Glomerular visceral epithelial cell (primary cell): ENCODE measurements around the gene MED26.

ENCODE experiments used
- DNase-seq: peaks from one replicate; pipeline ENCODE4 v3.0.0-alpha.2; 2016; ENCODE audit errors: extremely low spot score

Gene MED26

DNA sequence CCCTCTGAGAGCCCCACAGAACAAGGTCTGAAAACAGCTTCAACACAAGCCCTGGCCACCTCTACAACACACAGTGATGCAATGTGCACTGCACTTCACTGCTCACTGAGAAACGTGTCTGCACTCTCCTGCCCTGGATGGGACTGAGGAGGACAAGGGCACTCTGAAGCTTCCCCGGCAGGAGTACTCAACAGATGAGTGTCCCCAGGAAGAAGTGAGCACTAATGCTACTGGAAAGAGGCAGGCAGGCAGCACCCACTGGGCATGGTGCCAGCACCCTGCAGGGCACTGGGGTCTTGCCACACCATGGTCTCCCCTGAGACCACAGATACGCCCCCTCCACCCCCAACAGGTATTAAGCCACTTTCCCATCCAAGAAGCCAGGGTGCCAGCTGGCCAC is 38.1 kb downstream of the MED26 start:
- DNase-seq = no peak

DNA sequence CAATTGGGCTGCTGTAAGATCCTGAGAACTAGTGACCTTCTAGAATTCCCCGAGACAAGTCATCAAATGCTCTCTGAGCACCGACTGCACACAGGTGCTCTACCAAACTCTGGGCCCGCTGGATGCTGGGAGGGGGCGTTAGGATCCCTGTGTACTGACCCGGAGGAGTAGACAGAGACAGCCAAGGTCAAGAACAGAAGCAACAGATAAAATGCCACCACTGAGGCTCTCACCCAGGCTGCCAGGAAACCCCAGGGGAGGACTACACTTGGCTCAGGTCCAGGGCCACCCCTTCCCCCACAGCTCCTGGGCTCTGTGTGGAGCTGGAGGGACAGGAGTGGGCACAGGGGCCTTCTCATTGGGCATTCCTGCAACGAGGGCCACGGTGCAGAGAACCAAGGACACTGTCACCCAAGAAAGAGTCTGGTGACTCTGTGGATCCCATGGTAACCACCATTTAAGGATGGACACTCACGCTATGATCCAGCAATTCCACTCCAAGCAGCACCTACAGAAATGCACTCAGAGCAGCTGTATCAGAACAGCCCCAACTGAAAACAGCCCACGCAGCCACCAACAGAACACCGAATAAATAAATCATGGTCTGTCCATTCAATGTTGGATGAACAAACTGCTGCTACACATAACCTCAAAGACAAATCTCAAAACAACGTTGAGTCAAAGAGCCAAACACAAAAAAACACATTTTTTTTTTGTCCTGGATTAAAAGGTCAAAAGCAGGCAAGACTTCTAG is 39.0 kb downstream of the MED26 start:
- DNase-seq = no peak

DNA sequence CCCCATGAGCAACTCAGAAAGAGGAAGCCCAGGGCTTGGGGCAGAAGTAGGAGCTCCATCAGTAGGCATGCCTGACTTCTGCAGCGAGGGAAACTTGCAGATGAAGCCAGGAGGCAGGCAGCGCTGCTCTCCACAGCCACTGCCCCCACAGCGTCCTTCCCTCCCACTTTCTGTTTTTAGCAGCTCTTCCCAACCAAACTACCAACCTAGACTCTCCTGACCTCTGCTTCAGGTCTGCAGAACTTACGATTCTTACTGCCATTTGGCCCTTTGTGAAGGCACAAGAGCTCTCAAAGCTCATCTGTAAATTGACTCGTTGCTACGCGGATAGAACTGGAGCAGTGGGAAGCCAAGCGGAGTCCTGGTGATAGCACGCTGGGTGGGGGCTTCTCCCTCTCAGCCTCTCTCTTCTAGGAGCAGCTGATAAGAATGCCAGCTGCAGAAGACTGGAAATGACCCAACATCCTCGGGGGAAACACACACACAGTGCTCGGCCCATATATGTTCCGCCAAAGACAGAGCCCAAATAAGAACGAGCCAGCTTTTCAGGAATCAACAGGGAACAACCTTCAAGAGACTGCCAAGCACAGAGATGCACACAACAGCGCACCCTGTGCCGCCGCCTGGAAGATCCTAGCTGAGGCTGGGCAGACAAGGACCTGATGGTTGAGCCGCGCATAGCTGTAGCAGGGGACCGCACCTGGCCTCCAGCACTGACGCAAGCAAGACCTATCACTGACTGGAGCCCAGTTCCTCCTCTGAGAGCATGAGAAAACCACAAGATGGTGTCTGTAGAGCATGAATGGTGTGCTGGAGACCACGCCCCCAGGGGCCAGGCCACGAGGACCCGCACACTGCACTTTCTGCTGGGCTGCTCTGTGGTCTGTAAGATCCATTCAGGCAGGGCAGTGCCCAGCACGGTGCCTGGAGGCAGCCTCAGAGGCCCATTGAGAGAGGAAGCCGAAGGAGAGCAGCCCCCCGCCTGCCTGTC is 39.9 kb downstream of the MED26 start:
- no peak for DNase-seq

DNA sequence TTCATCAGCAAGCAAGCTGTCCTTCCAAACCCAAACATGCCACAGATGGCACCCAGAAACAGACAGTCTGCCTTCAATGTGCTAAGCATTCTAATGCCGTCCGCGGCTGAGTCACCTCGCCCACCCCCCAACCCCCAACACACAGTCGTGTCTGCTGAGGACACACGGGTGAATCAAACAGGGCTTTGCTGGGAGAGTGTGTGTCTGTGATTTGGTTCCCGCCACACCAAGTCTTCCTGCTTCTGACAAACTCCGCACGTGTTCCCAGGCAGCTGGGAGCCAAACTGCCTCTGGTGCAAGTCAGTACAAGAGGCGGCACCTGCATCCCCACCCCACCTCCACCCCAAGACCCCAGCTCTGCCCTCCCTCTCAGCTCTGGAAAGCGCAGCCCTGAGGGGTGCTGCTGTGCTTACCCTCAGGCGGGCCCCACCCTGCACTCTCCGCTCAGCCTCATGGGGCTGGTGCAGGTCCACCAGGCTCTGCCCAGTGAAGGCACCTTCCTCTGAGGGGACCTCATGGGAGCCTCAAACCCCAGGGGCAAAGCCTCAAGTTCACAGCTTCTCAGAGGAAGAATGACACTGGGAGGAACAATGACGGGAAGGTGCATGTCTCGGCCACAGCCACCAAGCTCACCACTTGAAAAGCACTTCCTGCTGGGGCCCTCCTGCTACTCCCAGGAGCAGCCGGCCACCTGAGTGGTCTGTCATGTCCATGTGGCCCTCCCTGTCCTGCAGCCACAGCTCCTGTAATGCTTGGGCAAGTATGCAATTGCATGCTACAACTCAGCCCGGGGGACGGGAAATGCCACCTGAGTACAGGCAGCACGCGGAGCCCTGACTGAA is 40.8 kb downstream of the MED26 start:
- DNase-seq = peak; percentile 45

DNA sequence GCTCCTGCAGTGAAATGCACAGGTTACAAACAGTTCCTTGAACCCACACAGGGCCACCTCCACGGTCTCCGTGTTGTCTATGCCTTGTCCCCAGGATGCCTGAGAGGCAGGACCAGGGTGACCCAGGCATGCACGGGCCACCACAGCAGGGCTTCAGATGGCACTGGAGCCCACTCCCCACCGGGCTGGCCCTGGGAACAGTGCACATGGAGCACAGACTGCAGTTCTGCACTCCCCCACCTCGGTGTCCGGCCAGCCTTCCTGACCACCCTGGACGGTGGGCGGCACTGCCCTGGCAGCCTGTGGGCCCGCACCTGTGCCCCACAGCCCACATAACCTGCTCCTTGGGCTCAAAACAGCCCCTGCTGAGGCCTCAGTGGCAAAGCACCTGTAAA is 41.5 kb downstream of the MED26 start:
- DNase-seq = no peak

DNA sequence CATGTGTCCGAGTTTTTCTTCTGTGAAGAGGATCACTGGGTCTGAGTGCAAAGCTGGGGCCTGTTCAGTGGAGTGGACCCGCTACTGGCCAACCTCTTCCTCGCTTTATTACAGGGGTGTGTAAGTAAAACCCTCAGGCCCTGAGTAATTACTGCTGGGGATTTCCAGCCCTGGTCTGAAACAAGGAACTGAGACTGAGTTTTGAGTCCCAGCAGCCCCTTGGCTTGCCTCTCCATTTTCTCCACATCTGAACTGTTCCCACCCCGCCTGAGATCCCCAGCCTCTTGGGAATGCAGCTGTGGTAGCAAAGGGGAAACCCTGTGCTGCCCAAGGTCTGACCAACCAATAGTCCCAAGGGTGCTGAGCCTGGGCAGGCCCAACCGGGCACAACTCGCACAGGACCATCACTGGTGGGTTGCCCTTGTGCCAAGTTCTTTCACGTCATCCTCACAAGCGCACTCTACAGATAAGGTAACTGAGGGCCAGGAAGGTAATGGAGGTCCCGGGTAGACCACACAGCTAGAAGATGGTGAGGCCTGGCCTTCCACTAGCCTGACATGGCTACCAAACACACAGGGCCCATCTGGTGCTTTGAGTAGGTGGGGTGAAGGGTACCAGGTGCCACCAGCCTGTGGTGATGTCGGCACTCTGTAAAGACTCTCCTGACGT is 42.1 kb downstream of the MED26 start:
- DNase-seq = peak; percentile 68

DNA sequence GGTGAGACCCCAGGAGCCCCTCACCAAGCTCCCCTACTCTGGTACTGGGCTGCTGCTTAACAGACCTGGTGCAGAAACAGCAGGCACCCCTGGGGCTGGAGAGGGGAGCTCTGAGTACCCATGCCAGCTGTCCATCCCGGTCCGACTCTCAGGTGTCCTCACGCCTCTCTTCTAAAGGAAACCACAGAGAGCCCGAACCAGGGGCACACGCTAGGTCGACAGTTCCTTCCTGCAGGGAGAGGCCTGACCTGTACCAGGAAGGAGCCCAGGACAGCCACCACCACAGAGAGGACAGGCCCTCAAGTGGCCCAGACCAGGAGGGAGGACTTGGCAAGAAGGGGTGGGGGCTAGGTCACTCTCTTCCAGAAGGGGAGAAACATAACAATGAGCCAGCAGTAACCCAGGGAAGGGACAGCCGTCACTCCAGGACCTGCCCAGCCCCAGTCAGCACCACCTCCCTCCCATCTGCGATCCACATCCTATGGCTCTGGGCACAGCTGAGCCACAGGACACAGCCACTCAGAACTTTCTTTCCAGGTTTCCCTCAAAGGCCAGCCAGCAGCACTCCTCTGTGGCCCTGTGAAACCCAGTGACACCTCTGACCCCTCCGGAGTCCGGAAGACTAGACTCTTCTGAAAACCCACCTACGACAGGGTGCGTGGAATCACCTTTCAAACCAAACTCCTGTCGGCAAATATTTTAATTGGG is 42.8 kb downstream of the MED26 start:
- no peak for DNase-seq

DNA sequence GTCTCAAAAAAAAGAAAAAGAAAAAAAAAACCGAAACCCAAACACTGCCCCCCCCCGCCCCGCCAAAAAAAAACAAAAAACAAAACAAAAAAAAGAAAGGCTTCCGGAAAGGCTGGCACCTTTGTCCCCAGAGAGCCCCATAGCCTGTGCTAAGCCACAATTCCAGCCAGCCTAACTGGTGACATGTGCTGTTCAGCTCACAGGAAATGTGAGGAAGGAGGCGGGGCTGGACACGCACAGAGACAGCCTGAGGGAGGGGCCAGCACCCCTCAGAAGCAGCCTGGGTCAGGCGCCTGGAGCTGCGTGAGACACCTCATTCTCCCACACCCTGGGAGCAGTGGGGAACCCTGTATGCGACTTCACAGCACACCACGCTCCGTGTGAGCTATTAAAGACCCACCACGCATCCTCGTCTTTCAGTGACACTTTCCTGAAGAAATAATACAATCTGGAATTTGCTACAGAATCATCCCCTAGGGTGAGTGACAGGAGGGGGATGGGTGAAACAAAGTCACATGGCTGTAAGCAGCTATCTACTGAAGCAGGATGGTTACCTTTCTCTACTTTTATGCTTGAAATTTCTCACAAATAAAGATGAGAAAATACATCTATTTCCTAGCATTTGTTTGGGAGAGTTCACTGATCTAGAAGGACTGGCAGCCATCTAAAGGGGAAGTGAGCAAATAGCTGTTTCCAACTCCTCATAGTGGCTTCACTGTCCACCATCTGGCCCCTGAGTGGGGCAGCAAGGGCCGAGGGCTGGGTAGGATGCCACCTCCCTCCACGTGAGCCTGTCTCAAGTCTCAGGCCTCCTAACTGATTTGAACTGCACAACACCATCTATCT is 43.5 kb downstream of the MED26 start:
- DNase-seq = peak; percentile 80

DNA sequence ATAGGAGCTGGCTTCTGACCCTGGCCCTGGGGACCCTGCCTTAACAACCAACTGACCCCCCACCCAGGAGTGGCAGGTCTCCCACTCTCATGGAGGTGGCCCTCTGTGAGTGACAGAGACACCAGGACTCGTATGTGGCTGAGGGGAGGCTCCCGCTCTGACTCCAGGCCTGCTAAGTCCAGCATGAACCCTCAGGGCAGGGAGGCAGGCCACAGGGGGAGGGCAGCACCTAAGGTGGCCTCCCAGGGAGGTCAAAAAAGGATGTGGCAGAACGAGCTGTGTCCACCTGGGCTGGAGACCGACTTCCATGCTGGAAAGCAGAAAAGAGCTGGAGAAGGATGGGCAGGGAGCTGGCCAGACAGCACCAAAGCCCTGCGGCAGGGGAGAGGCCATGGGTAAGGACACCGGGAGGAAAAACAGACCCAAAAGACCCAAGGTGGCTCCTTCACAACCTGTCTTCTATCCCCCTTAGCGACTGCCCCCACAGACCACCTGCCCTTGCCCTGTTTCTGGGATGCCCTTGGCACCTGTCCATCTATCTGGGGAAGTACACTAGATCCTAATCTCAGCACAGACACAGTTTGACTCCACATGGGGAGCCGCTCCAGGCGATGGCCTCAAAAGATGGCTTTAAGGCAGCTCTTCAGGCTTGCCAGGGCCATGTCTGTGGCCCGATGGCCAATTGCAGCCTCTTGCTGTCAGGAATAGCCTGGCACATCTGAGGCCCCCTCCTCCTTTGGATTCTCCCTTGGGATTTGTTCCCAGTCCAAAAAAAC is 45.3 kb downstream of the MED26 start:
- DNase-seq = no peak

DNA sequence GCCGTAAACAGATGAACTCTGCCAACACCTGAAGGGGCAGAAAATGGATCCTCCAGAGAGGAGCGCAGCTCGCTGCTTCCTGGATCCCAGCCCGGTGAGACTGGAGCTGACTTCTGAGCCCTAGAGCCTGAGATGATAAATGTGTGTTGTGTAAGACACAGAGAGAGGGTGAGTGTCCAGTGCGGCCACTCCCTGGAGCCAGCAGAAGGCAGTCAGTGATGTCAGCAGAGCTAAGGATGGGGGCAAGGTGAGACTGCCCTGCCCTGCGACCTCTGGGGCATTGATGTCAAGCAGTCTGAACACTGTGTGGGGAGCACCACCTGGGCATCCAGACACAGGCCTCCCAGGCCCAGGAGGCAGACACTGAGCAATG is 46.0 kb downstream of the MED26 start:
- DNase-seq = no peak

DNA sequence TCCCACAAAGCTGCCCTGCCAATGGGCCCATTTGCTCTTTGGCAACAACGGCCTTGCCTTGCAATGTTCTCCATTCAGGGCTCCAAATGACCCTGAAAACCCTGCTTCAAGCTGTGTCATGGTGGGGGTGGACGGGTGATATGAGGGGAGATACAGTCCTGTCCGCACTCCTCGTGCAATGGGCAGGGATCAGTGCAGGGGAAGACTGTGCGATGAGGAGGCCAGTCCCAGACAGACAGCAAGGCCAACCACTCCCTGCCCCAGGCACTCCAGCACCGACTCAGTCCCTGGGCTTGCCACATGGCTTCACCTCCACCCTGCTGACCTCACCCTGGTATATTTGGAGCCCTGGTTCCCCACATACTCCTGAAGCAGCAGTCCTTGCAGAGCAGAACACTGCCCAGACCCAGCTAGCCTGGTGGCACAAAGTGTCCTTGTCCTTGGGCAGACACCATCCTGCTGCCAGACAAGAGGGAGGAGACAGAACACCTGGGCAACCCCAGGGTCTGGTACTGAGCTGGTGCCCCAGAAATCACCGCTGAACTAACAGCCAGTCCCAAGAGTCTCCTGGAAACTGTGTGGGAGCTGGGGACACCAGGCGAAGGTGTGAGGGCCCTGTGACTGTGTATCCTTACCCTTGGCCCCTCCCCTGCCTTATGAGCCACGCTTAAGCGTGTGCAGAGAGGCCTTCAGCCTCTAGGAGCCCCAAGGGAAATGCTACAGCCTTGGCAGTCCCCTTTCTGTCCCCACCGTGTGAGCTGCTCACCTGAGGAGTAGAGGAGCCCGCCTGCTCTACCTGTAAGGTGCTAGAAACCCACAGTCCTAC is 46.6 kb downstream of the MED26 start:
- DNase-seq = no peak

DNA sequence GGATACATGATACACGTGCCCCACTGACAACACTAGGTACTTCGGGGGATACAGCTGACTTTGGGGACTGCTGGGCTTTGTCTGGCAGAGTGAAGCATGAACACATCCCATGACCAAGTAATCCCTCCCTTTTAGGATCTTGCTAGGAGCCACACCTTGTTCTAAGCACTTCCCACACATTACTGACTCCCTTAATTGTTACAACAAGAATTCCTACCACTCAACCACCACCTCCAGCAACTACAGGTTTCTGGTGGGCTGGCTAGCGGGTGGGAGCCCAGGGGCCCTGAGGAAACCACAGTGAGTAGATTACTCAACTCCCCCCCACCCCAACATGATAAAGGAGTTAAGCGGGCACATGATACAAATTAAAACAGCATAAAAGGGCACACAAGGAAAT is 48.6 kb downstream of the MED26 start:
- DNase-seq = no peak

DNA sequence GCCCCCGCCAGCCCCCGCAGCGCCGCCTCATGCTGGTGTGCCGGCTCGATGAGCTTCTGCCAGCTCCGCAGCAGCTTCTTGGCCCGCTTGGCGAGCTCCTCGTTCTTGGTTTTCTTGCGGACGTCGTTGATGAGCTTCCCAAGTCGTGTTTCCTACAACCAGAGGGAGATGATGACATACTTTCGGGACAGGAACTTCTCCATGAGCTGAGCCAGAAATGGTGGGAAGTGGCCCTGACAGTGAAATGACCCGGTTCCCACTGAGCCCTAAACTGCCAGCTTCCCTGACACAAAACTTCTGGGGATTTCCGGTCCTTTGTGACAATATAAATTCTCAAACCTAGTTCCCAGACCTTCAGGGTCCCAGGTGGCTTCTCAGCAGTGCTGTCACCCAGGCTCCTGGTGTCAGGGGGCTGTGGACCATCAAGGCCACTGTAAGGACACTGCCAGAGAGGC is 50.4 kb downstream of the MED26 start:
- no peak for DNase-seq

DNA sequence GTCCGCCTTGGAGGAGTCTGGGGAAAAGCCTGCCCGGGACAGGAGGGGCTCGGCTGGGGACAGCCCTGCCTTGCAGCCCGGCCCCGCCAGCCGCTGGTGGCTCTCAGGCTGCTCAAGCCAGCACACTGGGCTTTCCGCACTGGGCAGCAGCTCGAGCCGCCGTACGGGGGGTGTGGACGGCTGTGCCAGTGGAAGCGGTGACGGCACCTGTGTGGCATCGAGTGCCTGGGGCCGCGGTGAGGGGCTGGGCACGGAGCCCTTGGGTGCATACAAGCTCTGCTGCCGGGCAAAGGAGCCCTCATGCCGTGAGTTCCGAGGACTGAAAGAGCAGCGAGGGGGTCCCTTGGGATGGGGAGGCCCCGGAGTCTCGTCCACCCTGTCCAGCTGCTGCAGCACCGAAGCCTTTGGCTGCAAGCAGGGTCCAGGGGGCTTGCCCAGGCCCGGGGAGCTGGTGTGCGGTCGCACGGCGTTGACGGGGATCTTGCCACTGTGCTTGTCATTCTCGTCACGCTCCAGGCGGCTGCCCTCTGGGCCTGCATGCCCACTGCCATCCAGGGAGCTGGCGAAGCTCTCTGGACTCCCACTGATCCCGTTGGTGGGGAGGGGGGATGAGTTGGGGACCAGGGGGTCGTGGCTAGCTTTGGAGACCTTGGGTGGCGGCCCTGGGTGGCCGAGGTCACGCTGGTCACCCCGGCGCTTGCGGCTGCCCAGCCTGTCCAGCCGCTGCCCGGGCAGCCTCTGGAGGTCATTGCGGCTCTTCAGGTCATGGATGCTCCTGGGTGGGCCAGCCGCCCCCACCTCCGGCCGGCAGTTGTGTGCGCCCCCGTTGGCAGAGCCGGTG is 51.1 kb downstream of the MED26 start:
- DNase-seq = no peak

DNA sequence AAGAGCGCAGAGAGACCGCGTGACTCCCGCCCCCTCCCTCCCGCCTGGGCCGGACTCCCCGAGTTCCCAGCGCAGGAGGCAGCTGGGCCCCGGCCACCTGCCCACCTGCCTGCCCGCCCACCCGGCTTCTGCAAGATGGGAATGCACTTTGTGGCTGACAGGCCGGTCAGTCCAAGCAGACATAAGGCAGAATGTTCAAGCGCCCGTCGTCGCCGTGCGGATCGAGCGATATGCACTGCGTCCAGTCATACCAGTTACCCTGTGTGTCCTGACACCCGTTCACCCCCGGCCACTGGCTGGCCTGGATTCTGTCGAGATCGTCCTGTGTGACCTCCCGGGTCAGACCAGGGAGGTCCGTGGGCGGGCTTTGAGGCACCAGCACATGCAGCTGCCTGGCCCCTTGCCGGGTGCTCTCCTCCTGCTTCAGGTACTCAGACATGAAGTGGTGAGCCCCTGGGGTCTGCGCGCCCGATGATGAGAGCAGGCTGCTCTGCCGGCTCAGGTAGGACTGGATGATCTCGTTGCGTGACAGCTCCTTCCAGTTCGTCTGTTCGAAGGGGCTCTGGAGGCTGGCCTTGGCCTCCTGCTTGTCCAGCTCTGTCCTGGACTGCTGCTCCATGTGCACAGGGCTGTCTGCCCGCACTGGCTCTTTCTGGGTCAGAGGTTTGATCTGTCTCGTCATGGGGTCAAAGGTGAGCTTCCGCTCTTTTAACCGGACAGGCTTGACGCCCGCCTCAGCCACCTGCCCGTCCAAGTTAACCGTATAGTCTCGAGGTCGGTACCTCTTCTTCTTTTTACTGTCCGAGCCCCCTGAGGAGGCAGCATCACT is 51.9 kb downstream of the MED26 start:
- DNase-seq = no peak

DNA sequence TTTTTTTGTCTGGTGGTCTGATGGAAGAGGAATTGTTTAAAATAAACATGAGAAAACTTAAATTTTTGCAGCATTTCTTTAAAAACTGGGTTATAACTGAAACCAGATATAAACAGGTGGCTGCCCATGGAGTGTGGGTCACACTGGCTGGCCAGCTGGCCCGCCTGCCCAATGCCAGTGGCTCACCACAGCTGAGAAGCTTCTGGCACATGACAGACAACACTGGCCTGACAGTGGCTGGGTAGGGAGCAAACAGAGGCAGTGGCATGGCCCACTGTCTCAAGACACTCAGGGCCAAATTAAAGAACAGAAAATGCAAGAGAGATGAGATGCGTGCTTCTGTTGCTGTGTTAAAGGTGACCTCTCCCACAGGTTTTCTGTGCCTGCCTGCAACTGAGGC is 52.7 kb downstream of the MED26 start:
- DNase-seq = no peak
